DMS 273 (cell line): ENCODE results near the gene NPAS3.

Experiments used
- DNase-seq: peaks from one replicate; lab custom pipeline; 2025; ENCODE audit not compliant: unreplicated experiment; lab: John Stamatoyannopoulos, UW

The NPAS3 gene

DNA sequence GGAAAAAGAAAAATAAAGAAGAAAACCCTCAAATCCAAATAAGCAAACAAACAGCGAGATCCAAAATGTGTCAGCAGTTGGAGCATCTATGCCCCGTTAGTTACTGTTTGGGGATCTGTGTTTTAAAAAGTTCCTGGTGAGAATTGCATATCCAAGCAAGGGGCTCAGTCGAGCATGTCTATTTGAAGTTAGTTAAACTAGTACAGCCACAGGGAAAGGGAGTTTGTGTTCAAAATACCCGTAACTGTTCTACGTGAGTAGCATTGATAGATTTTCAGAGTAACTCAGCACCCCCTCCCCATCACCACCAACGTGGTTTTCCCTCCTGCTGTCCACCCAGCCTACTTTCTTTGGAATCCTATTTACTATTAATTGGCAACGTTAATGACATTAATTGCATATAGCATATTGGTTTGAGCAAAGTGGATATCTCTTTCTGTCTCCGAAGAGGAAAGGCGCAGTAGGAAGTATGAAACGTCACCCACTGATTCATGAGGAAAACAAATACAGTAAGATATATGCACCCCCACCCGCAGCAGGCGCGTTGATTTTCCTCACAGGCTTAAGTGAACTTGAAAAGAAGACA lies 1.5 kb downstream of the NPAS3 start:
- peak; percentile 29 for DNase-seq

GRCh38 chr14:32940711-32941667 lies 2.3 kb downstream of the NPAS3 start:
- DNase-seq: no peak

DNA sequence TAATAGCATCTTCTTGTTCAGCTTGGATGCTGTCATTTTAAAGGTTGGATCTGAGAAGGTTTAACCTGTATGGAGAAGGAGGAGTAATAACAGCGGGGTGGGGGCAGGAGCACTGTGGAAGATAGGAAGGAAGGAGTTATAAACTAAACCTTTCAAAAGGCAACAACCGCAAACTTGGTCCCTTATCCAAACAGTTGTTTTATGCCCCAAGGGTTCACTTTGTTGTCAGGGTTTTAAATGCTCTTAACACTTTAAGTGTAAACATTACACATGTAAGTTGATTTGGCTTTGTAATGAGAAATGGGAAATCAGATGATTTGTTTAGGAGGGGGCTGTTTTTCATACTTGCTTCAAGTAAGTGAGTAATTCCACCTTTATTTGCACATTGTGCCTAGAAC lies 3.0 kb downstream of the NPAS3 start:
- DNase-seq: no peak

GRCh38 chr14:32947081-32947480 lies 8.4 kb downstream of the NPAS3 start:
- no peak for DNase-seq

DNA sequence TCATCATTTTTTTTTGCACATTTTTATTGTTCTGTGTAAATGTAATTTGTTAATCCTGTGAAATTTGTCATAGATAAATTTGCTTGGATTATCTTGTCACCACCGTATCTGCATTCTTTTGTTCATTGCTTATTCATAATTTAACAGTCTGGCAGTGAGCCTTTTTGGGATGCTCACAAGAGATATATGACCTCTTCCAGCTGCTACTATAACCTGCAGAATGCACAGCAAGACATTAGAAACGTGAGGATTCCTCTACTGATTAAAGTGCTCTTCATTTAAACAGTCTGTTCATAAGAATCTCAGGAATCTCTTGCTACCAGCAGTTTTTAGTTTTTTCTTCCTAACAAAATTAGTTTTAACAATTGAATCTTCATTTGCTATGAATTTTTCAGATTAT lies 9.1 kb downstream of the NPAS3 start:
- no peak for DNase-seq

DNA sequence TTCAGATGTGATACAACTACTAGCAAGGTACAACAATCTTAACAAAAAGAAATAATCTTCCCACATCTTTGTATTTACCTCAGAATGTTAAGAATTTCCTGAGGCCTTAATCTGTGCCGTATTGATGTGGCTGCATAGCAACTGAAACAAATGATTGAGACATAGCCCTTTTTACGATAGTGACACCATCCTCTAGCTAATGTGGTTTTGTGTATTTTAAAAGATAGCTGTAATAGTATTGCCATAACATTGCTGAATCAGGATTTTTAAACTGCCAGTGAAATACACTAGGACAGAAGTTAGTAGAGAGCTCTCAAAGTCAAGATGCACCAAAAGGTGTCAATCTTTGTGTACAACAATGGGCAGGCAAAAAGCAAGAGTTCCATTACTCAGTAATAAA lies 11.9 kb downstream of the NPAS3 start:
- DNase-seq: no peak

DNA sequence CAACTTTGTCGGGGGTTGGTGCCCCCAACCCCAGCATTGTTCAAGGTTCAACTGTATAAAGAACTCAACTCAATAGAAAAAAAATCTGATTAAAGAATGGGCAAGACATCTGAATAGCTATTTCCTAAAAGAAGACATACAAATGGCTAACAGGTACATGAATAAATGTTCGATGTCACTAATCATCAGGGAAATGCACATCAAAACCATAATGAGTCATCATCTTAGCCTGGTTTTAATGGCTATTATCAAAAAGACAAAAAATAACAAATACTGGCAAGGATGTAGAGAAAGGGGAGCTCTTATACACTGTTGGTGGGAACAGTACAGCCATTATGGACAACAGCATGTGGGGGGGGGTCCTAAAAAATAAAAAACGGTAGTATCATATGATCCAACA lies 28.7 kb downstream of the NPAS3 start:
- DNase-seq: no peak

GRCh38 chr14:32968972-32969544 lies 30.4 kb downstream of the NPAS3 start:
- DNase-seq: no peak

DNA sequence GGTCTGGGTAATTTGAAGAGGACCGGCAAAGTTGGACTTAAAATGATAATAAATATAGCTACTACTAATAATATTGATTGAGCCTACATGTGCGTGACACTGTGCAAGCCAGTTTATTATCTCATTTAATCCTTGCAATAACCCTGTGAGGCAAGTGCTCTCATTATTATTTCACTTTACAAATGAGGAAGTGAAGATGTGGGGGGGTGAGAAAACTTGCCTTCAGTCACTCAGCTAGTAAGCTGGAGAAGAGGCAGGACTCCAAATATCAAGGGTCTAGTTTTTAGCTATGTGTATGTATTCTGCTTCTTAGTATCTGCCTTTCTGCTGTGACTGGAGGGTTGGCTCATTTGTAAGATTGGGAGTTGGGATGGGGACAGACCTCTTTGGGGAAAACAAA lies 39.2 kb downstream of the NPAS3 start:
- no peak for DNase-seq

DNA sequence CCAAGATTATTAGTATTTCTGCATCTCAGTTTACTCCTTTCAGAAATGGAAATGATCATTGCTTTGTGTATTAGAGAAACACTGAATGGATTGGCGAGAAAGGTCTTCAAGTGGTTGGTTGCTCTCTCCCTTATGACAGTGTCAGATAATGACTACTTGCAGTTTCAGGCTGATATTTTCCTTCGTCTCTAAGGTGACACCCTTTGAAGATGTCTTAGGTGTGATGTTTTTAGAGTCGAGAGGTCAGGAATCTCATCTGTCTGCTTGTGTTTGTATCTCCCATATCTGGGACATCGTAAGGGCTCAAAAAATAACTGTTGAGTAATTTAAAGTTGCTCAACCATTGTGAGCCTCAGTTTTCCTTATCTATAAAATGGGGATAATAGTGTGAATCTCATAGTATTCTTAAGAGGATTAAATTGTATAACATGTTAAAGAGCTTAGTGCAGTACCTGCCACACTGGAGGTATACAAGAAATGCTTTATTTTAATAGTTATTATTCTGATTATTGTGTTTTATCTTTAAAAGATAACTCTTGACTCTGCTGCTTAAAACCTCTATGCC lies 40.1 kb downstream of the NPAS3 start:
- DNase-seq: no peak

DNA sequence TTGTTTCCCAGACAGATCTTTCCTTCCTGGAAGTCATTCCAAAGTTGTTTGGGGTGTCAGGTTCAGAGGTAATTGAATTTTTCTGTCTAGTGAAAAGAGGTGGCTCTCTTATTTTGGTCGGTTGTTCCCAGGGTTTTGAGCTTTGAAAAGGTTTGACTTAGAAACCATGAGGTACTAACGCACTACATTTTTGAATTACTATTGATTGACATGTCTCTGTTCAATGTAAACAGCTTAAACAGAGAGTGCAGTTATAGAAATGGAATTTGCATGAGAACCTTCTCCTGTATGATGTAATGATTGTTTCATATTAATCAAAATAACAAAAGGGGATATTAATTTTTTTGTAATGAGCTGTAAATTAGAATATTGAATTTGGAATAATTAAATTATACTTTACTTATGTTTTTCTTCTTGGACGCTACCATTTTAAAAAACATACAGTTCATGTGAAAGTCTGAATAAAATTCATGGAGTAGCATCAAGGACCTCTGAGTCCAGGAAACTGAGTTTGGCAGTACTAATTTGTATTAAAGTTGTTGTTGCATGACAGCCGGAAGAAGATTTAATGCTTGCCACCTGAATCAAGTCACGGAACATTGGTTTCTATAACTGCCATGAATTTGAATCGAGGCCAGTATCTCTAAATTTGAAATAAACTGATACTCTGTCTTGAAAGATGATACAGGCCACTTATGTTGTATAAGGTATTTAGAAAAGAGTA lies 41.7 kb downstream of the NPAS3 start:
- DNase-seq: no peak

DNA sequence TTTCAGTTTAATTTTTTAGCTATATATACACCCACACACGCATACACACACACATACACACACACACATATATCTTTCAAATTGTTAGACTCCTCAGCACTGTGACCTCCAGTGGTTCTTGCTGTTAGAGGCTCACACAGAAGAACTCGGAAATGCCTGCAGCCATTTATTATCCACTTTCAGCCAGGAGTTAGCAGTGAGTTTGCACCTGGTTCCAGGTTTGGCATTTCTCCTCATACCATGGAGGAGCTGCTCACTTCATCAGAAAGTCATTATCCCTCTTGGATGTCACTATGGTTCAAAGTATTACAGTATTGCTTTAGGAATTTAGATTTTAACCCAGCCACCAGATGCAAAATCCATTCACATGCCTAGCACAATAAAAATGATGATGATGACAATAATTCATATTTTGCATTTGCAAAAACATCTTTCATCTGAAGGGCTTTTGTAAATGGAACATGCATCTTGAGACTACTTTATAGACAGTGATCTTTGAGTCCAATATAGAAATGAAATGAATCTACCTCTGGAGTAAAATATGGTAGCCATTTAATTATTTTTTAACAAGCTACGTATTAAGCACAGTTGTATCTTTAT lies 42.3 kb downstream of the NPAS3 start:
- no peak for DNase-seq

- no peak for DNase-seq
Measured at GRCh38 chr14:32984241-32984930, 45.7 kb downstream of the NPAS3 start.

- no peak for DNase-seq
Measured at GRCh38 chr14:32985866-32986265, 47.2 kb downstream of the NPAS3 start.

GRCh38 chr14:32986791-32987540 lies 48.3 kb downstream of the NPAS3 start:
- DNase-seq: no peak

- no peak for DNase-seq
Measured at GRCh38 chr14:32991691-32992090, 53.0 kb downstream of the NPAS3 start.

GRCh38 chr14:32993921-32994320 lies 55.2 kb downstream of the NPAS3 start:
- DNase-seq: no peak

DNA sequence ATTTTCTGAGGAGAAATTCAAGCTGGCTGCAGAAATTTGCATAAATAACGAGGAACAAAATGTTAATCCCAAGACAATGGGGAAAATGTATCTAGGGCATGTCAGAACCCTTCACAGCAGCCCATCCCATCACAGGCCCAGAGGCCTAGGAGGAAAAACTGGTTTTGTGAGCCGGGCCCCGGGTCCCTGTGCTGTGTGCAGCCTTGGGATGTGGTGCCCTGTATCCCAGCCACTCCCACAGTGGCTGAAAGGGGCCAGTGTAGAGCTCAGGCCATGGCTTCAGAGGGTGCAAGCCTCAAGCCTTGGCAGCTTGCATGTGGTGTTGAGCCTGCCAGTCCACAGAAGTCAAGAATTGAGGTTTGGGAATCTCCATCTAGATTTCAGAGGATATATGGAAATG lies 57.7 kb downstream of the NPAS3 start:
- DNase-seq: no peak

GRCh38 chr14:32998433-32998832 lies 59.8 kb downstream of the NPAS3 start:
- peak; percentile 23 for DNase-seq

DNA sequence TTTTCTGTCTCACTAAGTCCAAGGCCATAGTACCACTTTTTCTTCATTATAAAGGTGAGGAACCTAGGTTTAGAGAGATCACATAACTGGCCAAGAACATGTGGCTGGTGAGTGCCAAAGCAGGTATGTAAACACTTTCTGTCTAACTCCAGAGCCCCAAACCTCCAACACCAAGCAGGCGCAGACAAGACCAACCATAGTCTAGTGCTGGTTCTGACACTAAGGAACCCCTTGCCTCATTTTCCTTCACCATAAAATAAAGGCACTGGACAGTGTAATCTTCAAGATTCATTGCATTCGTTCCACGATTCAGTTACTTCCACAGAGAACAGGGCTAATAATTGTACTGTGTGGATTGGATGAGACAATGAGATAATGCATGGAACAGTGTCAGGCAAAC lies 71.0 kb downstream of the NPAS3 start:
- DNase-seq: no peak
